H9 (cell line): ENCODE results near the gene CTAG2. TPM values are rescaled to one million over a fixed set of nuclear protein-coding genes. Genes with fewer than 3 reads are reported as not detected.

ENCODE experiments used
- DNase-seq: peaks from one replicate; pipeline ENCODE4 v3.0.0-alpha.2; 2017
- H2AFZ ChIP-seq: one replicate; pipeline ENCODE4 v1.6.1; 2013; ENCODE audit warnings: mild to moderate bottlenecking, low read length, control low read depth, moderate library complexity
- H2AK5ac ChIP-seq: 2 replicates; pipeline ENCODE4 v1.6.1; 2013; ENCODE audit warnings: low read length, control low read depth, mixed read lengths; ENCODE audit not compliant: insufficient read length
- H2BK120ac ChIP-seq: one replicate; pipeline ENCODE4 v1.6.1; 2013; ENCODE audit warnings: low read depth, mild to moderate bottlenecking, low read length, control low read depth, inconsistent platforms; ENCODE audit not compliant: poor library complexity, severe bottlenecking
- H2BK12ac ChIP-seq: 2 replicates; pipeline ENCODE4 v1.6.1; 2013; ENCODE audit warnings: low read length, control low read depth, mixed read lengths, low read depth; ENCODE audit not compliant: insufficient read length
- H2BK15ac ChIP-seq: 2 replicates; pipeline ENCODE4 v1.6.1; 2013; ENCODE audit warnings: low read depth, low read length, control low read depth
- H2BK20ac ChIP-seq: one replicate; pipeline ENCODE4 v1.6.1; 2013; ENCODE audit warnings: low read depth, mild to moderate bottlenecking, low read length, control low read depth, inconsistent platforms; ENCODE audit not compliant: poor library complexity, severe bottlenecking
- H2BK5ac ChIP-seq: 2 replicates; pipeline ENCODE4 v1.6.1; 2013; ENCODE audit warnings: low read length, control low read depth, mixed read lengths; ENCODE audit not compliant: insufficient read length
- H3K14ac ChIP-seq: 2 replicates; pipeline ENCODE4 v1.6.1; 2013; ENCODE audit warnings: low read length, control low read depth; ENCODE audit not compliant: insufficient read depth
- H3K18ac ChIP-seq: 2 replicates; pipeline ENCODE4 v1.6.1; 2013; ENCODE audit warnings: low read depth, mild to moderate bottlenecking, mixed read lengths, low read length, control low read depth; ENCODE audit not compliant: insufficient read length
- H3K23ac ChIP-seq: 2 replicates; pipeline ENCODE4 v1.6.1; 2013; ENCODE audit warnings: low read length, control low read depth, mixed read lengths, low read depth; ENCODE audit not compliant: insufficient read length
- H3K23me2 ChIP-seq: 2 replicates; pipeline ENCODE4 v1.6.1; 2013; ENCODE audit warnings: low read depth, mild to moderate bottlenecking, mixed read lengths, low read length, control low read depth; ENCODE audit not compliant: insufficient read length, poor library complexity, severe bottlenecking
- H3K27ac ChIP-seq: 2 replicates; pipeline ENCODE4 v1.5.1; 2013; ENCODE audit warnings: low read length, control low read depth, mixed read lengths, low read depth; ENCODE audit not compliant: insufficient read length
- H3K27me3 ChIP-seq: 2 replicates; pipeline ENCODE4 v1.6.1; 2013; ENCODE audit warnings: low read length, control low read depth, inconsistent platforms; ENCODE audit not compliant: insufficient read depth
- H3K4ac ChIP-seq: 2 replicates; pipeline ENCODE4 v1.6.1; 2013; ENCODE audit warnings: low read depth, mild to moderate bottlenecking, control low read depth, inconsistent platforms, low read length, moderate library complexity
- H3K4me1 ChIP-seq: 2 replicates; pipeline ENCODE4 v1.6.1; 2013; ENCODE audit warnings: low read length, control low read depth, inconsistent platforms; ENCODE audit not compliant: insufficient read depth
- H3K4me2 ChIP-seq: 2 replicates; pipeline ENCODE4 v1.6.1; 2013; ENCODE audit warnings: low read length, control low read depth, mixed read lengths; ENCODE audit not compliant: insufficient read length, insufficient read depth
- H3K56ac ChIP-seq: 2 replicates; pipeline ENCODE4 v1.6.1; 2013; ENCODE audit warnings: low read depth, mild to moderate bottlenecking, mixed read lengths, low read length, control low read depth; ENCODE audit not compliant: insufficient read length
- H3K79me1 ChIP-seq: 2 replicates; pipeline ENCODE4 v1.6.1; 2013; ENCODE audit warnings: low read depth, mild to moderate bottlenecking, moderate library complexity, low read length, control low read depth, inconsistent platforms; ENCODE audit not compliant: insufficient read depth, poor library complexity, severe bottlenecking
- H3K79me2 ChIP-seq: 2 replicates; pipeline ENCODE4 v1.6.1; 2013; ENCODE audit warnings: low read length, control low read depth, inconsistent platforms; ENCODE audit not compliant: insufficient read depth
- H3K9ac ChIP-seq: 2 replicates; pipeline ENCODE4 v1.6.1; 2013; ENCODE audit warnings: low read length, control low read depth, mixed read lengths; ENCODE audit not compliant: insufficient read length; ENCODE audit errors: extremely low read depth
- H3K9me3 ChIP-seq: one replicate; pipeline ENCODE4 v1.6.1; 2013; ENCODE audit warnings: low read depth, low read length, inconsistent platforms; ENCODE audit not compliant: control insufficient read depth
- H3T11ph ChIP-seq: one replicate; pipeline ENCODE4 v1.6.1; 2013; ENCODE audit warnings: mild to moderate bottlenecking, low read length, control low read depth, inconsistent platforms
- H4K20me1 ChIP-seq: one replicate; pipeline ENCODE4 v1.6.1; 2013; ENCODE audit not compliant: control insufficient read depth, insufficient read length, insufficient read depth
- H4K5ac ChIP-seq: 2 replicates; pipeline ENCODE4 v1.6.1; 2013; ENCODE audit warnings: low read depth, mild to moderate bottlenecking, mixed read lengths, low read length, control low read depth; ENCODE audit not compliant: insufficient read length
- H4K8ac ChIP-seq: replicated peaks from 2 replicates; pipeline ENCODE4 v1.6.1; 2013; ENCODE audit warnings: low read length, control low read depth, mixed read lengths, low read depth; ENCODE audit not compliant: insufficient read length
- H4K91ac ChIP-seq: 2 replicates; pipeline ENCODE4 v1.6.1; 2013; ENCODE audit warnings: low read depth, mild to moderate bottlenecking, moderate library complexity, mixed read lengths, low read length, control low read depth; ENCODE audit not compliant: insufficient read length
- H3K27ac Mint-ChIP-seq, 3 experiments: 2 replicates in 2 of 3; 3 replicates in 1 of 3; pipeline ENCODE4 v1.8.0; 2020 to 2021; ENCODE audit warnings: mixed read lengths in 3 of 3, mild to moderate bottlenecking in 1 of 3, moderate library complexity in 1 of 3
- H3K27me3 Mint-ChIP-seq: 2 replicates; pipeline ENCODE4 v1.8.0; 2021; ENCODE audit warnings: low read depth, mild to moderate bottlenecking, moderate library complexity, mixed read lengths
- H3K36me3 Mint-ChIP-seq, 3 experiments: 2 replicates in 2 of 3; 3 replicates in 1 of 3; pipeline ENCODE4 v1.8.0; 2020 to 2021; ENCODE audit warnings: low read depth in 3 of 3, mixed read lengths in 3 of 3; ENCODE audit not compliant: insufficient read depth in 1 of 3
- H3K4me1 Mint-ChIP-seq, 2 experiments: 2 replicates each; pipeline ENCODE4 v1.8.0; 2020; ENCODE audit warnings: mixed read lengths in 2 of 2
- H3K4me3 Mint-ChIP-seq, 2 experiments: 2 replicates in 1 of 2; 3 replicates in 1 of 2; pipeline ENCODE4 v1.8.0; 2020 to 2021; ENCODE audit warnings: mild to moderate bottlenecking in 2 of 2, mixed read lengths in 2 of 2, moderate library complexity in 1 of 2
- H3K9me3 Mint-ChIP-seq, 2 experiments: 2 replicates in 1 of 2; 3 replicates in 1 of 2; pipeline ENCODE4 v1.8.0; 2020; ENCODE audit warnings: mild to moderate bottlenecking in 2 of 2, mixed read lengths in 2 of 2, moderate library complexity in 1 of 2
- CTCF ChIP-seq: fragments of 200-600 bp; sonication (generic); conservative IDR thresholded peaks from 3 replicates; pipeline ENCODE4 v1.8.0; 2021; ENCODE audit warnings: antibody characterized with exemption, mild to moderate bottlenecking
- WGBS: extraction: QIAGEN DNeasy Blood & Tissue Kit; methylation state at CpG from one replicate; pipeline ENCODE4 v1.1.7; 2013; ENCODE audit warnings: missing lambda C conversion rate, low lambda C conversion rate, mixed read lengths; ENCODE audit not compliant: insufficient read length; ENCODE audit errors: extremely low coverage; 5-methylcytosine and 5-hydroxymethylcytosine counted together
- total RNA-seq: library from RNA; stranded (reverse); gene quantifications from 2 replicates; pipeline ENCODE4 v1.2.1, GENCODE V29; 2021

The CTAG2 gene
- total RNA-seq, 1 experiment from 2014 or later: not detected

GRCh38 chrX:154655786-154656185 is 2.4 kb upstream of the CTAG2 start:
- no peak overlapping the region for H3K4me2 ChIP-seq
- no peak overlapping the region for H3K23ac ChIP-seq
- Mint-ChIP-seq H3K4me3 (no peak overlapping the region), H3K27me3 (peaks cover 5% of the 10 kb centered on the region), H3K27ac (no peak overlapping the region), H3K4me1 (no peaks in the 10 kb centered on the region), H3K9me3 (peaks cover 60 to 68% of the 10 kb centered on the region in 2 experiments), H3K36me3 (peaks cover 0 to 3% (median 0%) of the 10 kb centered on the region in 3 experiments; a peak in 2 of 7 replicates)
- no peak overlapping the region for H2AFZ ChIP-seq
- no peak for TF ChIP-seq CTCF
- H2BK20ac ChIP-seq: no peak overlapping the region
- no peaks in the 10 kb centered on the region for H4K20me1 ChIP-seq
- no peak overlapping the region for H3T11ph ChIP-seq
- H3K18ac ChIP-seq: no peak overlapping the region
- H4K5ac ChIP-seq: no peak overlapping the region
- H3K23me2 ChIP-seq: no peaks in the 10 kb centered on the region
- H3K27ac ChIP-seq: no peak overlapping the region
- no peaks in the 10 kb centered on the region for H3K4me1 ChIP-seq
- H3K14ac ChIP-seq: no peak overlapping the region
- no peak for DNase-seq
- no peaks in the 10 kb centered on the region for H3K27me3 ChIP-seq
- H4K91ac ChIP-seq: no peak overlapping the region
- no peak overlapping the region for H4K8ac ChIP-seq
- H3K79me2 ChIP-seq: no peaks in the 10 kb centered on the region
- no CpG with 5 or more reads among the region's 11 CpGs for WGBS
- no peak overlapping the region for H3K56ac ChIP-seq
- no peak overlapping the region for H2AK5ac ChIP-seq
- H2BK15ac ChIP-seq: no peak overlapping the region
- H3K9ac ChIP-seq: no peak overlapping the region
- H3K4ac ChIP-seq: no peak overlapping the region
- H2BK120ac ChIP-seq: no peak overlapping the region
- H2BK12ac ChIP-seq: no peak overlapping the region
- no peaks in the 10 kb centered on the region for H3K79me1 ChIP-seq
- no peak overlapping the region for H2BK5ac ChIP-seq
- H3K9me3 ChIP-seq: peaks cover 29% of the 10 kb centered on the region
